Heart left ventricle (tissue), 16 donors: ENCODE measurements around the gene RAB11FIP5. TPM values are rescaled to one million over a fixed set of nuclear protein-coding genes. Genes with fewer than 3 reads are reported as not detected.
A peak's percentile ranks its signal among the peaks of the same experiment; 100 is the strongest.

Experiments used
- ATAC-seq, 4 donors: fragments of 200-7000 bp; cut with Tn5 transposase; one replicate each; pipeline ENCODE4 v1.9.1; 2020 to 2022; ENCODE audit warnings: moderate library complexity in 4 of 4, mild to moderate bottlenecking in 3 of 4, moderate number of reproducible peaks in 1 of 4
- DNase-seq, 5 donors: peaks; one replicate each; pipeline ENCODE4 v3.0.0-alpha.2; 2020
- H3K27ac ChIP-seq, 12 donors: fragments of 200-600 bp; sonication (generic) in 4 of 12; one replicate each; pipeline versions ENCODE4 v1.5.0 to v1.8.0; 2016 to 2022; ENCODE audit warnings: mild to moderate bottlenecking in 2 of 12
- H3K27me3 ChIP-seq, 9 donors: fragments of 200-600 bp; sonication (generic) in 2 of 9; one replicate each; pipeline versions ENCODE4 v1.5.1 to v1.8.0; 2016 to 2022; ENCODE audit warnings: mild to moderate bottlenecking in 3 of 9
- H3K36me3 ChIP-seq, 9 donors: fragments of 200-600 bp; sonication (generic) in 2 of 9; one replicate each; pipeline versions ENCODE4 v1.5.0 to v1.8.0; 2018 to 2022; ENCODE audit warnings: mild to moderate bottlenecking in 2 of 9
- H3K4me1 ChIP-seq, 12 donors: fragments of 200-600 bp; sonication (generic) in 4 of 12; one replicate each; pipeline versions ENCODE4 v1.5.0 to v1.8.0; 2016 to 2022; ENCODE audit warnings: mild to moderate bottlenecking in 3 of 12
- H3K4me3 ChIP-seq, 12 donors: fragments of 200-600 bp; sonication (generic) in 4 of 12; one replicate each; pipeline versions ENCODE4 v1.5.0 to v1.8.0; 2017 to 2022; ENCODE audit warnings: mild to moderate bottlenecking in 9 of 12, moderate library complexity in 4 of 12
- H3K9me3 ChIP-seq, 12 donors: fragments of 200-600 bp; sonication (generic) in 4 of 12; one replicate each; pipeline versions ENCODE4 v1.5.0 to v1.8.0; 2016 to 2022; ENCODE audit warnings: mild to moderate bottlenecking in 1 of 12
- POLR2A ChIP-seq, 2 donors: fragments of 450-650 bp; IDR thresholded peaks; one replicate each; pipeline ENCODE4 v1.6.1; 2017; ENCODE audit warnings: antibody characterized with exemption in 2 of 2, mild to moderate bottlenecking in 2 of 2, moderate library complexity in 2 of 2
- WGBS, 4 donors: extraction: QIAGEN DNeasy Blood & Tissue Kit in 2 of 4; methylation state at CpG; one replicate each; pipeline versions ENCODE4 v1.1.5 to v1.1.7; 2013 to 2018; 5-methylcytosine and 5-hydroxymethylcytosine counted together
- intact Hi-C, 10 donors: fragments of 100-400 bp; cut with DNase I; formaldehyde crosslinking; loops; one replicate each; pipeline versions ENCODE4 v1.11.1 to v1.14.2; 2022
- polyA plus RNA-seq, 2 donors: library from polyadenylated mRNA; stranded (reverse); fragments of 200-250 nt; gene quantifications; one replicate each; pipeline ENCODE4 v1.2.3, GENCODE V29; 2013
- total RNA-seq, 9 donors: library from RNA; depleted of rRNA in 2 of 9; stranded (reverse); fragments of >200 nt in 2 of 9; fragmentation: NEBNext Ultra II Directional in 3 of 9; extraction: Animal tissue kit (Norgen Biotek cat#: 25700) in 3 of 9; gene quantifications; one replicate each; pipeline versions ENCODE4 v1.1.0 to v1.2.4, GENCODE V29; 2016 to 2023
- TF ChIP-seq, protein P1 (sequence below), 12 donors: fragments of 200-600 bp; sonication (generic) in 4 of 12; IDR thresholded peaks; one replicate each; pipeline versions ENCODE4 v1.5.0 to v1.8.0; 2018 to 2022; ENCODE audit warnings: antibody characterized with exemption in 12 of 12, mild to moderate bottlenecking in 5 of 12
- donor health status: ischemic (EF 13 %, LVEDD 7.1; RV severe dilation, severe dysfunction).
- donor health status: healthy with polysubstance abuse.
- donor health status: DM: no; HTN: yes; CAD: no.
- donor health status: DM: no; HTN: no; CAD: no.
- donor health status: ischemic (EF 25% LVEDD 6.9; RV normal size, moderate dysfunction).
- donor health status: ischemic (EF 25% LVEDD 5.7; RV mildly dilated, moderate dysfunction).
- donor health status: healthy.
- donor health status: DM: yes; HTN: yes; CAD: no.
- donor health status: ischemic (EF 35%, LVEDD 5.7; RV mildly dilated, moderate dysfunction).
- donor health status: nonischemic (EF 11% LVEDD 7.7; RV severe dilation, severe dysfunction).
- donor health status: DM: yes; HTN: yes; CAD: no.
- donor health status: PGD.
- donor health status: ischemic (EF 29% LVEDD 5.4; RV normal size, mild dysfunction).
- donor health status: nonischemic (EF 23%, LVEDD 6.1; RV moderate dilation, normal function).

The RAB11FIP5 gene
- total and polyA plus RNA-seq, 11 donors = 10.7 to 50.7 (median 24.8) TPM

DNA sequence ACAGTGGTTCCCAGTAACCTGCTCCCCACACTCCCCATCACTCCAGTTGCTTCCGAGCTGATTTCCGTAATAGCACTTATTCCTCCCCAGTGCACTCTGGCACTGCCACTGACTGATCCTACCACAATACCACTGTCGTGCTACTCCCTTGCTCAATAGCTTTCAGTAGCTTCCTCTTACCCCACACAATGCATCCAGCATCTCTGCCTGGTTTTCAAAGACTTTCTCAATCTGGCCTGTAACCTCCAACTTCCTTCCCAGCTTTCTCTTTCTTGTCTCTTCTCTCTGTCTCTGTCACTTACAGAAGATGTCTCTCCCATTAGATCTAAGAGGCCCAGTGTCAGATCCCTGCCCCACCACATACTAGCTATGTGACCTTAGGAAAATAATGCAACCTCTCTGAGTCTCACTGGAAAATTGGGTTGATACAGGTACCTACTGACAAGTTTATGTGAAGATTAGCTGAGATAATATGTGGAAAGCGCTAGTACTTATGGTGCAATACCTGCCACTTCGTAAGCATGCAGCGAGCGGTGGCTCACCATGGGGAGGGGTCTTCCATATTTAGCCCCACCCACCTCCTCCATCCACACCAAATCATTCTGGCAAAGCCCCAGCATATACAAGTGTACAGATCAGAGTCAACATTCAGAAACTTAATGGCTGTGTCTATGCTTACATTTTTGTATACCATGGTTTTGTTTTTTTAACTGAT, 77.9 kb downstream of the RAB11FIP5 start:
- no peak for TF ChIP-seq POLR2A (IDR thresholded peaks at IDR 0.05)
- TF ChIP-seq, protein P1, sequence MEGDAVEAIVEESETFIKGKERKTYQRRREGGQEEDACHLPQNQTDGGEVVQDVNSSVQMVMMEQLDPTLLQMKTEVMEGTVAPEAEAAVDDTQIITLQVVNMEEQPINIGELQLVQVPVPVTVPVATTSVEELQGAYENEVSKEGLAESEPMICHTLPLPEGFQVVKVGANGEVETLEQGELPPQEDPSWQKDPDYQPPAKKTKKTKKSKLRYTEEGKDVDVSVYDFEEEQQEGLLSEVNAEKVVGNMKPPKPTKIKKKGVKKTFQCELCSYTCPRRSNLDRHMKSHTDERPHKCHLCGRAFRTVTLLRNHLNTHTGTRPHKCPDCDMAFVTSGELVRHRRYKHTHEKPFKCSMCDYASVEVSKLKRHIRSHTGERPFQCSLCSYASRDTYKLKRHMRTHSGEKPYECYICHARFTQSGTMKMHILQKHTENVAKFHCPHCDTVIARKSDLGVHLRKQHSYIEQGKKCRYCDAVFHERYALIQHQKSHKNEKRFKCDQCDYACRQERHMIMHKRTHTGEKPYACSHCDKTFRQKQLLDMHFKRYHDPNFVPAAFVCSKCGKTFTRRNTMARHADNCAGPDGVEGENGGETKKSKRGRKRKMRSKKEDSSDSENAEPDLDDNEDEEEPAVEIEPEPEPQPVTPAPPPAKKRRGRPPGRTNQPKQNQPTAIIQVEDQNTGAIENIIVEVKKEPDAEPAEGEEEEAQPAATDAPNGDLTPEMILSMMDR (IDR thresholded peaks at IDR 0.05) = no peak
- peaks cover 0 to 21% (median 7%) of the 10 kb centered on the region in 9 donors for H3K36me3 ChIP-seq
- no peaks in the 10 kb centered on the region for H3K27me3 ChIP-seq
- no peak overlapping the region for H3K4me3 ChIP-seq
- H3K27ac ChIP-seq = no peak overlapping the region
- H3K9me3 ChIP-seq = no peaks in the 10 kb centered on the region
- peaks cover 0 to 11% (median 0%) of the 10 kb centered on the region in 12 donors for H3K4me1 ChIP-seq
- ATAC-seq (peak in 3 of 4 donors; percentile 24 to 66 (median 36)), DNase-seq (no peak)
- 89 to 96% (median 90%) methylated on average over 7 of the region's 7 CpGs for WGBS, 4 donors
- intact Hi-C loops = no loop called here

DNA sequence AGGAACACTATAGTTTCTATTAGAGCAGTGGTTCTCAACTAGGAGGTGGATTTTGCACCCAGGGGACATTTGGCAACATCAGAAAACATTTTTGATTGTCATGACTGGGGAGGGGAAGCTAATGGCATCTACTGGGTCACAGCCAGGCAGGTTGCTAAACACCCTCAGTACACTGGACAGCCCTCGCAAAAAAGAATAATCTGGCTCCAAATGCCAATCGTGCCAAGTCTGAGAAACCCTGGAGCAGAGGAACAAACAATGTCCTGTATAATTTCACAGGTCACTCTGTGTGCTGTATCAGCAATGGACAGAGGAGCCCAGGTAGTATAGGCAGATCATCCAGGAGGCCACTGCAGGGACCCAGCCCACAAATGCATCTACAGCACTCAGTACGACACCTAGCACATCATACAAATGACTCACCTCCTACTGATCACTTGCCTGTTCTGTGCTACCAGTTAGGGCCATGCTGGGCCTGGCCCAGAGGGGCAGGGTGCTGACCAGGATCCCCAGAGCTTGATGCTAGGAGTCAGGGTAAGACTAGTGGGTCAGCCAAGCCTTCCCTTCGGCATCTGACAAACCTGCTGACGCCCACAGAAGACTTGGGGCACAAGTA, 78.9 kb downstream of the RAB11FIP5 start:
- H3K36me3 ChIP-seq = peaks cover 0 to 13% (median 3%) of the 10 kb centered on the region in 9 donors
- DNase-seq (no peak), ATAC-seq (peak in 2 of 4 donors; percentile 15 to 24)
- no peak overlapping the region for H3K4me3 ChIP-seq
- no peak overlapping the region for H3K27ac ChIP-seq
- peaks cover 0 to 11% (median 0%) of the 10 kb centered on the region in 12 donors for H3K4me1 ChIP-seq
- WGBS, 4 donors = 73 to 89% (median 82%) methylated on average over 4 to 5 of the region's 5 CpGs
- intact Hi-C loops = no loop called here
- TF ChIP-seq POLR2A (IDR thresholded peaks at IDR 0.05) = no peak
- TF ChIP-seq, protein P1 (IDR thresholded peaks at IDR 0.05) = no peak
- no peaks in the 10 kb centered on the region for H3K9me3 ChIP-seq
- H3K27me3 ChIP-seq = no peaks in the 10 kb centered on the region

DNA sequence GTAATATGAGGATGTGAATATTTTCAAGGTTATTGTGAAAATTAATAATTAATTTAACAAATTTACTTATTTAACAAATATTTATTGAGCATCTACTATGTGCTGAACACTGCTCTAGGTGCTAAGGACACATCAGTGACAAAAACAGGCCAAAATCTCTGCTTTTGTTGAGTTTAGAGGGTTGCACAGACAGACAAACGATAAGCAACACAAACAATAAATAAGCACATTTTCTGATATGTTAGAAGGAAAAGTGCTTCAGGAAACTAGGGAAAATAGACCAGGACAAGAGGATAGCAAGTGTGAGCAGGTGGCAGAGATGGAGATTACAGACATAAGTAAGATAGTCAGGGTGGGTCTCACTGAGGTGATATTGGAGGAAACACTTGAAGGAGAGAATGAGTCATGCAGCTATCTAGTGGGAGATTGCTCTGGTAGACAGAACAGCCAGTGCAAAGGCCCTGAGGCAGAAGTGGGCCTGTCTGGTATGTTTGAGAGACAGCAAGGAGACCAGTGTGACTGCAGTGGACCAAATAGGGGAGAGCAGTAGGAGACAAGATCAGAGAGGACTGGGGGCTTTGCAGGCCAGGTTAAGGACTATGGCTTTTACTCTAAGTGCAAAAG, 79.5 kb downstream of the RAB11FIP5 start:
- intact Hi-C loops = no loop called here
- TF ChIP-seq POLR2A (IDR thresholded peaks at IDR 0.05) = no peak
- TF ChIP-seq, protein P1 (IDR thresholded peaks at IDR 0.05) = no peak
- 89 to 96% (median 89%) methylated on average over 1 of the region's 1 CpG for WGBS, 4 donors
- DNase-seq = no peak
- H3K27me3 ChIP-seq = no peaks in the 10 kb centered on the region
- no peak overlapping the region for H3K27ac ChIP-seq
- H3K36me3 ChIP-seq = peaks cover 0 to 9% (median under 1%) of the 10 kb centered on the region in 9 donors
- no peak for ATAC-seq
- peaks cover 0 to 11% (median 0%) of the 10 kb centered on the region in 12 donors for H3K4me1 ChIP-seq
- H3K4me3 ChIP-seq = no peak overlapping the region
- H3K9me3 ChIP-seq = no peaks in the 10 kb centered on the region

DNA sequence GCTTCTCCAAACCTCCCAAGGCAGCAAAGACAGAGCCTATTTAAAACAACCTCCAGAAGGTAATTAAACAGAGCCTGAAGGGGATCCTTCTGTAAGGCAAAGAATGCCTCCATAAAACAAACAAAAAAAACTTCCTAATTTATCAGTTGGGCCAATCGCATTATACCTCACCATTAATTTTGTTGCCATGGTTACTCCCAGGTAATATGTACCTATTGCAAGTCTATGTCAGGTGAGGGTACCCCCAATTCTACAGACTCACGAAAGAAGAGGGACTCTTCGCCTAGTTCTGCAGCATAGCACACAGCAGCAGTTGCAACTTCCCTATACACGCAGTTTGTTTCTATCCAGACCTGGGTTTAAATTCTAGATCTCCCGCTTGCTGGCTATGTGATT, 80.0 kb downstream of the RAB11FIP5 start:
- Histone ChIP-seq H3K36me3 (peaks cover 0 to 10% (median 5%) of the 10 kb centered on the region in 9 donors), H3K27me3 (no peaks in the 10 kb centered on the region), H3K4me1 (peaks cover 0 to 11% (median 0%) of the 10 kb centered on the region in 12 donors), H3K9me3 (no peaks in the 10 kb centered on the region), H3K4me3 (no peak overlapping the region), H3K27ac (no peak overlapping the region)
- 94 to 95% (median 95%) methylated on average over 5 of the region's 5 CpGs for WGBS, 4 donors
- DNase-seq = no peak
- intact Hi-C loops = no loop called here
- no peak for TF ChIP-seq POLR2A (IDR thresholded peaks at IDR 0.05)
- TF ChIP-seq, protein P1 (IDR thresholded peaks at IDR 0.05) = no peak
- ATAC-seq = no peak
